GM18870 (cell line): Measurements from ENCODE around the gene ALOX15.
"Not testable (repeated sequence)": the region's sequence is repeated elsewhere in the genome, so short reads cannot be mapped to it uniquely, and the experiment has no call there.

Experiments
- ATAC-seq: cut with Tn5 transposase; IDR thresholded peaks from one replicate; pipeline ENCODE4 v1.9.1; 2021; ENCODE audit warnings: moderate library complexity; ENCODE audit not compliant: unreplicated experiment

The ALOX15 gene

DNA sequence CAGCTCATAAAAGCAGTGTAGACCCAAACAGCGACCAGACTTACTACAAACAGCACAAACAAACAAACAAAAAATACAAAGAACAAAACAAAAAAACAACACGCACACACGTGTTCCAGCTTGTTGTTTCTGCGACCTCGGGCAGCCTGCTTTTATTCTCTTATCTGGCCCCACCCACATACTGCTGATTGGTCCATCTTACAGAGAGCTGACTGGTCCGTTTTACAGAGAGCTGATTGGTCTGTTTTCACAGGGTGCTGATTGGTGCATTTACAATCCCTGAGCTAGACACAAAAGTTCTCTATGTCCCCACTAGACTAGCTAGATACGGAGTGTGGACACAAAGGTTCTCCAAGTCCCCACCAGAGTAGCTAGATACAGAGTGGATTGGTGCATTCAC lies 14.5 kb upstream of the ALOX15 start:
- ATAC-seq = not testable (repeated sequence)

DNA sequence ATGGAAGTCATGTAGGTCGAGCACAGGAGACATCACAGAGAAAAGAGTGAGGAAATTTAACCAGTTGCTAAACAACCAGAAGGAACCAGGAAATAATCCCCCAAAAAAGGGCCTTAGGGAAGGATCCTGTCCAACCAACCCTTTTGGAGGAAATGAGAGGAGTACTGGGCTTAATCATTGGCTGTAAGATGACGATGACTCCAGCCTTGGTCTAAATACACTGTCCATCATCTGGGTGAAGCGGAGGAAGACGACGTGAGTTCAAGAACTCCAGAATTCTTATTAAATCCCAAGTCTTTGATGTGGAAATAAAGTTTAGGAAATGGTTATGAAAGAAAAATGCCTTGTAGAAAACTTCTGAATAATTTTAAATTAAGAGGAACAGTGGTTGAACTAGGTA lies 11.5 kb upstream of the ALOX15 start:
- no peak for ATAC-seq

DNA sequence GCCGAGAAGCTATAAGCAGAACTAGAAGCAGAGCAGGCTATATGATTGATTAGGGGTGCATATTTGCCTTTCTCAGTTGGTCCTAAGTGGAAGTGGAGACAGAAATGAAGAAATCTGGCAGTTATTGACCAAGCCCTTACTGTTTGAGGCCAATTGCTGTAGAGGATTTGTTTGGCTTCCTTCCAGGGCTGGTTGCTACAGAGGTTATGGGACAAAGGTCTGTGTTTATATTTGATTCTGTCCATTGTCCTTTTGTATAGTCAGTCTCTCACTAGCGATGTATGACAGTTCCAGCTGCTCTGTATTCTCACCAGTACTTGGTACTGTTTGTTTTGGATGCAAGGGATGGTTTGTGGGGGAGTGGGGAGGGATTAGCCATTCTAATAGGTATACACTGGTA lies 7.3 kb upstream of the ALOX15 start:
- no peak for ATAC-seq

DNA sequence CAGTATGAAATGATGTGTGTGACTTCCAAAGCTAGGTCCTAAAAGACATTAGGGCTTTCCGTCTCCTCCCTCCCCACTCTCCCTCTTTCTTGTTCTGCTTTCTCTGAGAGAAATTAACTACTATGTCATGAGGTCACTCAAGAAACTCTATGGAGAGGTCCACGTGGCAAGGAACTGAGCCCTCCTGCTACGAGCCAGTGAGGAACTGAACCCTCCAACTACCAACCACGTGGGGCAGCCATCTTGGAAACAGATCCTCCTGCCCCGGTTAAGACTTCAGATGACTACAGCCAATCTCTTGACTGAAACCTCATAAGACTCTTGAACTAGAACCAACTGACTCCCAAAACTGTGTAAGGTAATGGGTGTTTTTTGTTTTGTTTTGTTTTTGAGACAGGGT lies 4.2 kb upstream of the ALOX15 start:
- no peak for ATAC-seq

DNA sequence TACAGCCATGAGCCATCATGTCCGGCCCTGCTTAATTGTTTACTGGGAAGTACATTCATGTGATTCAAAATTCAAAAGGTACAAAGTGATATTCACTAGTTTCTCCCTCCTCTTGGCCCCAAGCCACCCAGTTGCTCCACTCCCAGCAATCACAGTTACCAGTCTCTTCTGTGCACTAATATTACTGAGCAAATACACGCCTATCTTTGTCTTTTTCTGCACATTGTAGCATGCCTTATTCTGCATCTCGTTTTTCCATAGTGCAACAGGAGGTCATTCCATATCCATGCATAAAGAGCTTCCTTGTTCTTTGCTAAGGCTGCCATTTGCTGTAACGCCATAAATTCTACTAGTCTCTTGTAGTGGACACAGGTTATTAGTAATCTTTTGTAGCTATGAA lies 2.2 kb upstream of the ALOX15 start:
- ATAC-seq = no peak

DNA sequence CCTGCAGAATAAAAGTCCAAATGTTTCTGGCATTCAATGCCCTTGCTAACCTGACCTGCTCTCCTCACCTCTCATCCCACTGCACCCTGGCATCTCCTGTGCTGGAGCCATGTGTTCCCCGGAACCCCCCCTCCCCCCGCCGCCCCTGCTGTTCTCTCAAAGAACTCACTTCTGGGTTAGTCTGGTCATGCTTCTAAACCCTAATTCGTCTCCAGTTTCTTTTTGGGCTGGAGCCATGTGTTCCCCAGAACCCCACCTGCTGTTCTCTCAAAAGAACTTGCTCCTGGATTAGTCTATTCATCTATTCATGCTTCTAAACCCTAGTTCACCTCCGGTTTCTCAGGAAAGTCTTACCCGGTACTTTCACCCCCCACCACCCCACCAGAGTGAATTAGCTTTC lies 808 bp upstream of the ALOX15 start:
- no peak for ATAC-seq

DNA sequence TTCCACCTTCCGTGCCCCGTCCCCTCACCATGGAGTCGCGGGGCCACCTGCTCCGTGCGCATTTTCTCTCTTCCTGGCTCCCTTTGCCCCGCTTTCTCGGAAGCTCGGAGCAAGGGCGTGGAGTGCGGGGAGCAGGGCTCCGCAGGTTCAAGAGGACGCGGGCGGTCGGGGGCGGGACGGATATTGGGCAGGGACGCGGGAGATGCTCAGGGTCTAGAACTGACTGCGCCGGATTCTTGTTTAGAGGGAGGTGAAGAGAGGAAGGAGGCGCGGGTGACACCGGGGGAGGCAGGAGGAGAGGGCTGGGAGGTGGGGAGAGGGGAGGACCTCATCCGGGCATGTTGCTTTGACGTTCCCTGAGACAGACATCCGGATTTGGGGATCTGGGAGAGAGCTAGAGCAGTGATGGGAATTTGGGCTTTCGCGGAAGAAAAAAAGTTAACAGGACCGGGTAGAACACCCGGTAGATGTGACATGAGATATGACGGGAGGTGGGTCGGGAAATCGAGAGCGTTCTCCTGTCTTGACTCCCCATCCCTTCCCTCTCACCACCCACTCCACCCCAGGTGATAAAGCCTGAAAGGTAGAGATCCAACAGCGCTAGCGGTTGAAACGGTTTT lies 799 bp downstream of the ALOX15 start:
- ATAC-seq = not testable (repeated sequence)

DNA sequence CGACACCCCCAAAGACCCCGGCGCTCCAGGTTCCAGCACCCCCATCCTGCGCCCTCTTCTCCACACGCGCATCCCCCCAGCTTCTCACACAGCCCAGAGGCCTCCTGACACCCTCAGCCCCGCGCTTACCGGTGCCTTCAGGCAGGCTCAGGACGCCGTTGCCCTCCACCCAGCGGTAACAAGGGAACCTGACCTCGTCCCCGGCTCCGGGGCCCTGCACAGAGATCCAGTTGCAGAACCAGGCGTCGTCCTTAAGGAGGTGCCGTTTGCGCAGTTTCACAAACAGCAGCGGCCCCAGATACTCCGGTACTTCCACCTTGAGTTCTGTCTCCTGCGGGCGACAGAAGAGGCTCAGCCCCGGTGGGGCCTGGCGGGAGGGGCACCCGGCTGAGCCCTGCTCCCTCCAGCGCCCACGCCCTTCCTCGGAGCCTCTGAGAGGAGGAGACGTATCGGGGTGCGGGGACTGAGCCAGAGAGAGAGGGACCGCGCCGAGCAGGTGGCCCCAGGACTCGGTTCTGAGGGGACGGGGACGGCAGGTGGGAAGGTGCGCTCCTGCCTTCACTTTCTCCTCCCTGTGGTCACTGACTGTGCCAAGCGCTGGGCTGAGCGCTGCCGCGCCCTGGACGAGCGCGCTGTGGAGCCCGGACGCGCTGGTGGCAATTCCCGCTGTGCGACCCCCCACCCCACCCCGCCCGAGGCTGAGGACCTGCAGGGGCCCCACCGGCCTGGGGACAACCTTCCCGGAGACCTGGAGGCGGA lies 2.0 kb downstream of the ALOX15 start:
- ATAC-seq = not testable (repeated sequence)

DNA sequence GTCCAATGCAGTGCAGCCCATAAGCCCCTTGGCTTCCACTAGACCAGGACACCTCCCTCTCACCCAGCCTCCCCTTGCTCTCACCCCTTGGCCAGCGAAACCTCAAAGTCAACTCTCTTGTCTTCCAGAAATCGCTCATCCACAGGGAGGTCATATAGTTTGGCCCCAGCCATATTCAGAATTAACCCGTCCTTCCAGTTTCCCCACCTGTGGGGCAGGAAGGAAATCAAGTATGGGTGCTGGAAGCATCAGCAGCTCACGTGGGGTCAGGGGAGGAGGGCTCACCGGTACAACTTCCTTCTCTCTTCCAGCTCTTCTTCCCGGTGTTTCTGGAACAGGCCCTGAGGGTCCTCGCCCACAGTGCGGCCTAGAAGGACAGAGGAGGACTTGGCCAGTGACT lies 2.7 kb downstream of the ALOX15 start:
- ATAC-seq = not testable (repeated sequence)

DNA sequence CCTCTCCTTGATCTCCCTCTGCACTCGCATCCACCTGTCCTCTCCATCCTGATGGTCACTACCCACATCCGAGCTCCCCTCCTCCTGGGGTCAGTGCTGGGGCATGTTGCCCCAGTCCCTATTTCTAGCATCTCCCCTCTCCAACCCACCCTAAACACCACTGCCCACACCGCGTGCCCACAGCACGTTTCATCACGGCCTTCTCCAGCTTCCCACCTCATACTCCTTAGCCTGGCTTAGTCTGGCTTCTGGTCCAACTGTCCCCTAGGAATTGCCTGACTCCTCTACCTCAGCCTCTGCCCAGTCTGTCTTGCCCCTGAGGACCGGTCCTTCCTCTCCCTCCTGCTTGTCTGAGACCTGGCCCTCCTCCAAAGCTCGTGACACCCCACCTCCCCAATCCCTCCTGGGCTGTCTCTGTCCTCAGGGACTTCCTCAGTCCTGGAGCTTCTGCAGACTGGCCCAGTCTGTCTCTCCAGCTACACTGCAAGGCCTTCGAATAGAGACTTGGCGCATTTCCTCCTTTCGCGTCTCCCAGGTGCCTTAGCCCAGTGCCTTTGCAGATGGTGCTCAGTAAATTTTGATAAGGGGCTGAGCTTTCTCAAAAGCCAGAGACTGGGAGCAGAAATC lies 4.9 kb downstream of the ALOX15 start:
- no peak for ATAC-seq

DNA sequence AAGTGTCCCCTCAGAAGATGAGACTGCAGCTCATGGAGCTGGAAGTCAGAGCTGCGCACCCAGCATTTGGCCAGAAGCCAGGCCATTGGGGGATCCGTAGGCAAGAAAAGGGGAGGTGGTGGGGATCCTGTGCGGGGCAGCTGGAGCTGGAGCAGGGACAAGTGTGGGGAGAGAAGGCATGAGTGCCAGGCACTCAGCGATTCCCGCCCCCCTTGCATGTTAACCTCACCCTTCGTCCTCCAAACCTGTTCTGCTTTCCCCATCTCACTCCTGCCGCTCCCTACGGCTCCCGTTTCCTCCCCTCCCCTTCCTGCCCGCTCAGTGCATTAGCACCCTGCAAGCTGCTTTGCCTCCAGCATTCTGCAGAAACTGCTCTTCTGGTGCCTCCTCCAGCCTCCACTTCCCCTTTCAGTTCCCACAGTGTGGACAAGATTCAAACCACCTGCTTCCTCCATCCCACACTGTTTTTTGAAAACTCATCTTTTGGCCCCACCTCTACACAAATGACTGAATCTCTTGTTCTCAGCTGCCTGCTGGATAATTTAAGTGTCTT lies 5.6 kb downstream of the ALOX15 start:
- no peak for ATAC-seq

DNA sequence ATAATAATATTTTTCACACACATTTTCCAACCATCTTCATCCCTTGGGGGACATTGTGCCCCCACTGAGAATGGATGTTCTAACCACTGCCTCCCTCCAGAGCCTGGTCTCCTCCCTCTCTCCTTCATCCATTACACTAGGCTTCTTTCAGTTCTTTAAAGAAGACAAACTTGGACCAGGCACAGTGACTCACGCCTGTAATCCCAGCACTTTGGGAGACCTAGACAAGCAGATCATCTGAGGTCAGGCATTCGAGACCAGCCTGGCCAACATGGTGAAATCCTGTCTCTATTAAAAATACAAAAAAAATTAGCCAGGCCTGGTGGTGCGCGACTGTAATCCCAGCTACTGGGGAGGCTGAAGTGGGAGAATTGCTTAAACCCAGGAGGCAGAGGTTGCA lies 6.5 kb downstream of the ALOX15 start:
- ATAC-seq = no peak

DNA sequence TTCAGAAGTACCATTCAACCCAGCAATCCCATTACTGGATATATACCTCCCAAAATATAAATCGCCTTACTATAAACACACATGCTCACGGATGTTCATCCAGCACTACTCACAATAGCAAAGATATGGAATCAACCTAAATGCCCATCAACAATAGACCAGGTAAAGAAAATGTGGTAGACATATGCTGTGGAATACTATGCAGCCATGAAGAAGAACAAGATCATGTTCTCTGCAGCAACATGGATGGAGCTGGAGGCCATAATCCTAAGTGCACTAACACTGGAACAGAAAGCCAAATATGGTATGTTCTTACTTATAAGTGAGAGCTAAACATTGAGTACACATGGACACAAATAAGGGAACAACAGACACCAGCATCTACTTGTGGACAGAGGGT lies 7.8 kb downstream of the ALOX15 start:
- ATAC-seq = no peak

DNA sequence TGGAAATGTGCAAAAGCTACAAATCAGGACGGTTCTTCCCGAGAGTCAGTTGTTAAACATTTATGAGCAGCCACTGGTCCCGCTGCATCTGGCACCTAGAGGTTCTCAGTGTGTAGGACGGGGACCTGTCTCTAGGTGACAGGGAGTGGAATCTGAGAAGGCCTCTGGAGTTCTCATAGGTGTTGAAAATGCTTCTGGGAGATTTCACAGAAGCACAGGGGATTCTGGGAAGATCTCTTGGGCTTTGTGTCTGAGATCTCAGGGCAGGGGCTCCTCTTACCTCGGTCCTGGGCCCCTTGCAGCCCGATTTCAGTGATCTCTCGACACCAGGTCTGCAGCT lies 8.9 kb downstream of the ALOX15 start:
- no peak for ATAC-seq

DNA sequence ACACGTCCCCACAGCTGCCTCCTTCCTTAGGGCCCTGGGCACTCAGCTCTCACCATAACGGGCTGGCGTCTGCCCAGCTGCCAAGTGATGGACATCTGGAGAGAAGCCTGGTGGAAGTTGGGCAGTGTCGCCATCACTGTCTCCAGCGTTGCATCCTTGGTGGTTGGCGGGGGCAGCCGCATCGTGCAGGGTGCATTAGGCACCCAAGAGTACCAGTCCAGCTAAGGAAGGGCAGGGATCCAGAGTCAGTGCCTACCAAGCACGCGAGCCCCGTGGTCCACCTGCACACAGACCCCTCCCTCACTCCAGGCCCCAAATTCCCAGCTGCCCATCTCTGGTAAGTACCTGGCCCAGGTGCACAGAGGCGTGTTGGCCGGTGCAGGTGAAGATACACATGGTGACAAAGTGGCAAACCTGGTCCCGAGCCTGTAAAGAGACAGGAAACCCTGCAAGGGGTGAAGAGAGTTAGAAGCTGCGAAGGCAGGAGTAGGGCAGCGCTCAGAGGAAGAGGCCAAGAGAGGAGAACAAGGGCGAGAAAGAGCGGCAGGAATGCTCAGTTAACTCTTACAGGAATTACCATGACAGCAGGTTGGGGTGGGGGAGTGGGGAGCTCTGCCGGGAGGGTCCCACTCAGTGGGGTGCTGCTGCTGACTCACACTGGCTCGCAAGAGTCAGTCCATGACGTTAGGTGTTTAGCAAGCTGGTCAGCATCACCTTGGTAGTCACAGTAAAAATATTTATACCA lies 9.5 kb downstream of the ALOX15 start:
- ATAC-seq = no peak

DNA sequence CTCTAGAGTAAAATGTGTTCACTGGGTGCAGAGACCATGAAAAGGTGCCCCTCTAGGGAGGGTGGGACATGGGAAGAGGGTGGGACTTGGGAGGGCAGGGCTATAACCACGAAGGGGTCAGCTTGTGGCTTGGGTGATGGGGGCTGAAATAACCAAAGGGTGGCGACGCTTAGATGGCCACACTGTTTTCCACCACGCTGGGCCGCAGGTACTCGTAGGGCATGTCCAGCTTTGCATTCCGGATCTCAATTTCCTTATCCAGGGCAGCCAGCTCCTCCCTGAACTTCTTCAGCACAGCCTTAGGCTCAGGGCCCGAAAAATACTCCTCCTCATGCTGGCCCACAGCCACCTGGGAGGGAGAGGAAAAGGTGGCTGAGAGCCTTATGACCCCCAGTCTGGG lies 10.0 kb downstream of the ALOX15 start:
- ATAC-seq = no peak

DNA sequence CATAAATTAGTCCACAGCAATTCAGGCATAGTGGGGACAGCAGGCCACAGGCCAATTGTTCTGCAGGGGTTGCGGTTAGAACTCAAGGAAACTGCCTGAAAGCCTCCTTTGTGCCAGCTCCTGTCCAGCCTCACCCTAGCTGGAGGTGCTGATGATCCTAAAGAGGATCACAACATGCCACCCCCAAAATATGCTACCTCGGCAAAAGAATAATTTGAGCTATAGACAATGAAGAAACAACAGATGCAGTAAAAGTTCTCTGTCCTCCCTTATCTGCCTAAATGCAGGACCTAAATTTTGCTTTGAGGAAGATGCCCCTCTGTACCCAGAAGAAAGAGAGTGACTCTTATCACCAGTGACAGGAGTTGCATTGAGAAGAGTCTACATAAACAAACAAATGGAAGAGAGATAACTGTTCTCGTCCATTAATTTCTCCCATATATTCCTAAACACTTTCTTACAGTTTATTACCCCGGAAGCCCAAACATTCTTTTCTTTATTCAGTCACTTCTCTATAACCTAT lies 14.7 kb downstream of the ALOX15 start:
- ATAC-seq = no peak

DNA sequence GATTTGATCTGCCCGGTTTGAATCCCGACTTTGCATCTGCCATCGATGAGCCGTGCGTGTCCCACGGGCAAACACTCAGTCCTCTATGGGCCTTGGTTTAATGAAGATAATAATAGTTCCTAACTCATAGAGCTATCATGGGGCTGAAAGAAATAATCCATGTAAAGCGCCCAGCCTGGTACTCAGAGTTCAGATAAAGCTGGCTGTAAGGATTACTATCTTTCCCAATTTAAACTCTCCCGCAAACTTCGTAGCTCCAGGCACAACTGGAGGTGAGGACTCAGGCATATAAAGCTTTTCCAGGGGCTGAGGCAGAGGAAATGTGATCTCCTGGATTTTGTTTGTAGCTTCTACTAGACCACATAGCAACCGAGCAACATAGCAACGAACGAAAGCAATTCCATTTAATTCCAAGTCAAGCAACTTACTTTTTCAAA lies 16.3 kb downstream of the ALOX15 start:
- ATAC-seq = no peak

DNA sequence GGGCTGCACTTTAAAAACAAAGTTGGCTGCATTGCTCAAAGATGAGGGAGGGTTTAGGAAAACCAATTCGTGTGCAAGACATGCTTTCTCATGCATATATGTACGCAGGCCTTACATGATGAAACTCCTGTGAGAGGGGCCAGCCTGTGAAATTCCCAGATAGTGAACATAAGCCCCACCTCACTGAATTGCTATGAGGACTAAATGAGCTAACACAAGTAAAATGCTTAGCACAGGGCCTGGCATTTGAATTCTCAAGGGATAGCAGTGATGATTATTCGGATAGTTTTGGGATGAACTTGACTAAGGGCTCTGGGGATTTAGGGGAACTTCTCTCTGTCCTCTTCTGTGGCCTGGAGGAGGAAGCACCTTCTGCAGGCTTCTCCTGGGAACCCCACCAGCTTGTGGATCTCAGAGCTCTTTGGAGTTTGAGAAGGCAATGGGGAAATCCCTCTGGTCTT lies 17.0 kb downstream of the ALOX15 start:
- ATAC-seq = not testable (repeated sequence)

DNA sequence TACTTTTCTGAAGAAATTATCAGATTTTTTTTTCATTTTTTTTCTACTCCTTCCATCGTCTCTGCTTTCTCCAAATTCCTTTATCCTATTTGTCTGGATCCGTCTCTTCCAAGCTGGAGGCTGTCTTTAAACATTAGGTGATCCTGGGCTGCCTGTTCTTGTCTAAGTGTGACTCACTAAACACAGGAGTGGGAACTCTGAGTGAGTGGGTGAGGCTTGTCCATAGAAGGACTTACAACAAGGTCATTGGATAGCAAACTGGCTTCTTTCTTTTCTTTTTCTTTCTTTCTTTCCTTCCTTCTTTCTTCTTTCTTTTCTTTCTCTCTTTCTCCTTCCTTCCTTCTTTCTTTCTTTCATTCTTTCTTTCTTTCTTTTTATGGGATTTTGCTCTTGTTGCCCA lies 18.2 kb downstream of the ALOX15 start:
- ATAC-seq = no peak

DNA sequence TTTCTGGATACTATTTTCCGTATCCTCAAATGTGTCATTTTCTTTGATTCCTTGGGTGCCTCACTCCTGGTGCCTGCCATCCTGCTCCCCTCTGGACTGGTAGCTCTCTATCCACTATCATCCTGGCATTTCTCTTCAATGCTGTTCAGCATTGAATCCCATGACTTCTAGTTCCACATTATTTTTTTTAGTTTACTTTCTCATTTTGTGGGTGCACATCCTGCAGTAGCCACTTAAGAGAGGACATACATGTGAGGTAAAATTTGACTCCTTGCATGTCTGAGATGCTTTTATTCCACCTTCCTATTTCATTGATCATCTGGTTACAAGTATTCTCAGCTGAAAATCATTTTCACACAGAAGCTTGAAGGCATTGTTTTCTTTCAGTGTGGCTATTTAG lies 19.1 kb downstream of the ALOX15 start:
- no peak for ATAC-seq
